GM12878 (cell line): Measurements from ENCODE around the gene CPNE4. TPM values are rescaled to one million over a fixed set of nuclear protein-coding genes. Genes with fewer than 3 reads are reported as not detected.

Experiments
- ATAC-seq: fragments of 200-7000 bp; cut with Tn5 transposase; 3 replicates; pipeline ENCODE4 v1.9.1; 2020; ENCODE audit warnings: mild to moderate bottlenecking, moderate library complexity
- BruUV-seq: library from RNA; stranded (reverse); fragments of 400-500 nt; replicated peaks from 2 replicates; lab custom pipeline; 2021; lab: Mats Ljungman, UMichigan
- CTCF ChIA-PET: fragments of 300-600 bp; sonication (Branson Sonifier 250); formaldehyde crosslinking; extraction: SDS; loops from one replicate; lab custom pipeline; 2021; ENCODE audit warnings: inconsistent platforms; lab: Yijun Ruan, JAX
- POLR2A ChIA-PET: fragments of 350-600 bp; formaldehyde crosslinking; extraction: SDS; loops from one replicate; lab custom pipeline; 2021; ENCODE audit warnings: inconsistent platforms; lab: Charles Lee
- RAD21 ChIA-PET: fragments of 300-600 bp; sonication (Branson Sonifier 250); formaldehyde crosslinking; loops from one replicate; lab custom pipeline; 2023; ENCODE audit warnings: antibody characterized with exemption; ENCODE audit not compliant: unreplicated experiment; lab: Charles Lee
- SMC1A ChIA-PET: fragments of 300-600 bp; sonication (Branson Sonifier 250); formaldehyde crosslinking; loops from one replicate; lab custom pipeline; 2023; ENCODE audit not compliant: unreplicated experiment, uncharacterized antibody; lab: Charles Lee
- DNase-seq: peaks from one replicate; pipeline ENCODE4 v3.0.0-alpha.2; 2011; ENCODE audit warnings: low read depth, low spot score
- FAIRE-seq: peaks from 3 replicates; lab custom pipeline; 2011; peaks lifted over from hg19 to GRCh38; lab: Jason Lieb, UNC
- H2AFZ ChIP-seq: 2 replicates; pipeline ENCODE4 v1.6.0; 2011; ENCODE audit warnings: low read depth, low read length, control low read depth; ENCODE audit not compliant: control insufficient read depth
- H3K27ac ChIP-seq: 2 replicates; pipeline ENCODE4 v1.5.1; 2011; ENCODE audit warnings: control low read depth; ENCODE audit not compliant: control insufficient read depth, insufficient read depth
- H3K27me3 ChIP-seq, 2 experiments: replicated peaks in 1 of 2; 2 replicates each; pipeline versions ENCODE4 v1.6.0 to v1.6.1; 2011; ENCODE audit warnings: low read length in 1 of 2; ENCODE audit not compliant: control insufficient read depth in 2 of 2, insufficient read depth in 2 of 2
- H3K36me3 ChIP-seq, 2 experiments: 2 replicates each; pipeline ENCODE4 v1.5.1; 2011; ENCODE audit warnings: low read length in 1 of 2; ENCODE audit not compliant: control insufficient read depth in 2 of 2, insufficient read depth in 2 of 2
- H3K4me1 ChIP-seq: 2 replicates; pipeline ENCODE4 v1.6.1; 2011; ENCODE audit warnings: mild to moderate bottlenecking, low read length, moderate library complexity, mixed read lengths; ENCODE audit not compliant: control insufficient read depth, insufficient read depth
- H3K4me2 ChIP-seq: 2 replicates; pipeline ENCODE4 v1.6.0; 2011; ENCODE audit warnings: control low read depth; ENCODE audit not compliant: control insufficient read depth, insufficient read depth
- H3K4me3 ChIP-seq: fragments of 200-600 bp; sonication (generic); 2 replicates; pipeline ENCODE4 v1.5.1; 2016
- H3K79me2 ChIP-seq: 2 replicates; pipeline ENCODE4 v1.6.0; 2011; ENCODE audit warnings: low read length; ENCODE audit not compliant: control insufficient read depth, insufficient read depth
- H3K9ac ChIP-seq: 2 replicates; pipeline ENCODE4 v1.8.0; 2011; ENCODE audit warnings: low read length, control low read depth, mixed read lengths; ENCODE audit not compliant: control insufficient read depth, insufficient read depth
- H3K9me3 ChIP-seq: replicated peaks from 3 replicates; pipeline ENCODE4 v1.5.1; 2011; ENCODE audit warnings: mild to moderate bottlenecking, low read length; ENCODE audit not compliant: control insufficient read depth, insufficient read depth
- H4K20me1 ChIP-seq: 2 replicates; pipeline ENCODE4 v1.6.0; 2011; ENCODE audit not compliant: control insufficient read depth, insufficient read depth
- ESRRA ChIP-seq: IDR thresholded peaks from 2 replicates; pipeline ENCODE4 v1.6.1; 2012; ENCODE audit warnings: mild to moderate bottlenecking, low read length, improper control_type of control experiment
- EZH2 ChIP-seq: IDR thresholded peaks from 2 replicates; pipeline ENCODE4 v1.6.1; 2012; ENCODE audit warnings: low read depth, mild to moderate bottlenecking, control low read depth, inconsistent platforms, low read length, borderline replicate concordance; ENCODE audit not compliant: control insufficient read depth
- FOS ChIP-seq: IDR thresholded peaks from 3 replicates; pipeline ENCODE4 v1.6.1; 2011; ENCODE audit warnings: borderline replicate concordance; ENCODE audit not compliant: insufficient read length; ENCODE audit errors: extremely low read depth
- FOXM1 ChIP-seq: IDR thresholded peaks from 2 replicates; pipeline ENCODE4 v1.6.1; 2012; ENCODE audit warnings: low read depth, mild to moderate bottlenecking, inconsistent platforms, low read length, moderate library complexity
- MAX ChIP-seq: IDR thresholded peaks from 2 replicates; pipeline ENCODE4 v1.6.1; 2012; ENCODE audit warnings: low read depth, low read length, improper control_type of control experiment
- NR2C1 ChIP-seq: fragments of 450-650 bp; IDR thresholded peaks from 2 replicates; pipeline ENCODE4 v1.6.1; 2017; ENCODE audit warnings: antibody characterized with exemption, mild to moderate bottlenecking, moderate library complexity
- NRF1 ChIP-seq: conservative IDR thresholded peaks from 2 replicates; pipeline ENCODE4 v1.6.1; 2011; ENCODE audit warnings: mild to moderate bottlenecking, low read depth, low read length, improper control_type of control experiment
- POLR2A ChIP-seq: IDR thresholded peaks from 2 replicates; pipeline ENCODE4 v1.6.1; 2011; ENCODE audit warnings: low read depth, mild to moderate bottlenecking, low read length
- RAD51 ChIP-seq: fragments of 450-650 bp; IDR thresholded peaks from 2 replicates; pipeline ENCODE4 v1.6.1; 2016; ENCODE audit warnings: moderate library complexity, mild to moderate bottlenecking, inconsistent platforms
- REST ChIP-seq: IDR thresholded peaks from 2 replicates; pipeline ENCODE4 v1.6.1; 2012; ENCODE audit warnings: mild to moderate bottlenecking, low read depth, low read length
- STAT3 ChIP-seq: IDR thresholded peaks from 2 replicates; pipeline ENCODE4 v1.6.1; 2011; ENCODE audit warnings: low read depth, low read length, improper control_type of control experiment
- TBL1XR1 ChIP-seq: IDR thresholded peaks from 2 replicates; pipeline ENCODE4 v1.6.1; 2012; ENCODE audit warnings: low read depth, low read length, improper control_type of control experiment
- YY1 ChIP-seq: IDR thresholded peaks from 2 replicates; pipeline ENCODE4 v1.6.1; 2011; ENCODE audit warnings: low read depth, mild to moderate bottlenecking, low read length
- WGBS: methylation state at CpG from one replicate; pipeline ENCODE4 v1.1.6; 2016; ENCODE audit warnings: low lambda C conversion rate; ENCODE audit not compliant: insufficient replicate concordance, insufficient coverage; ENCODE audit errors: missing lambda C conversion rate; 5-methylcytosine and 5-hydroxymethylcytosine counted together
- in situ Hi-C: fragments of 300-500 bp; cut with MboI; formaldehyde crosslinking; loops from 9 replicates; pipeline ENCODE4 v1.14.3; 2018; ENCODE audit warnings: mixed read lengths
- intact Hi-C: fragments of 100-400 bp; cut with micrococcal nuclease; formaldehyde crosslinking; loops from one replicate; pipeline ENCODE4 v1.14.2; 2022; ENCODE audit not compliant: unreplicated experiment
- polyA plus RNA-seq, 11 experiments: library from polyadenylated mRNA; depleted of rRNA in 4 of 11; unstranded in 6 of 11; stranded (reverse) in 5 of 11; fragments of >200 nt; fragmentation: Nextera tagmentation in 4 of 11; fragmentation: Illumina TruSeq in 1 of 11; extraction: Ambion mirVana in 4 of 11; extraction: Trizol in 1 of 11; gene quantifications; 1 replicate in 1 of 11; 2 replicates in 10 of 11; pipeline versions ENCODE4 v1.2.1 to v1.2.3, GENCODE V29; 2011 to 2016; ENCODE audit warnings: inconsistent platforms in 2 of 11, missing spikeins in 2 of 11, low read depth in 1 of 11
- total RNA-seq, 4 experiments: library from RNA; depleted of rRNA in 3 of 4; stranded (reverse); fragments of >200 nt in 3 of 4; fragmentation: Illumina TruSeq in 1 of 4; extraction: Trizol in 1 of 4; gene quantifications; 2 replicates each; pipeline versions ENCODE4 v1.2.1 to v1.2.3, GENCODE V29; 2013 to 2021
- TF ChIP-seq, protein P1 (sequence below): fragments of 450-650 bp; IDR thresholded peaks from 2 replicates; pipeline ENCODE4 v1.6.1; 2017; ENCODE audit warnings: borderline replicate concordance
- TF ChIP-seq, protein P2 (sequence below): fragments of 450-650 bp; IDR thresholded peaks from 2 replicates; pipeline ENCODE4 v1.6.1; 2018; ENCODE audit warnings: mild to moderate bottlenecking, low read depth, moderate library complexity; ENCODE audit not compliant: partially characterized antibody
- TF ChIP-seq, protein P3 (sequence below): IDR thresholded peaks from 2 replicates; pipeline ENCODE4 v1.6.1; 2011; ENCODE audit warnings: borderline replicate concordance, low read depth, mild to moderate bottlenecking, moderate library complexity, low read length; ENCODE audit not compliant: insufficient read depth, poor library complexity, severe bottlenecking

Gene CPNE4
- total and polyA plus RNA-seq, 10 of the 15 experiments (the other 5 are each of a cell fraction or from before 2014, with no cell fraction given) = 0.17 to 1.9 (median 0.48) TPM; not detected in 1

- ChIA-PET RAD21 (no interaction called here), SMC1A (no interaction called here), CTCF (no interaction called here), POLR2A (no interaction called here)
- BruUV-seq = no TSS peak
- Histone ChIP-seq H3K36me3 (no peaks in the 10 kb centered on the region), H3K9me3 (no peaks in the 10 kb centered on the region), H4K20me1 (no peaks in the 10 kb centered on the region), H3K4me3 (no peak overlapping the region), H3K4me2 (no peak overlapping the region), H3K27me3 (no peaks in the 10 kb centered on the region), H3K27ac (no peak overlapping the region), H2AFZ (no peak overlapping the region), H3K9ac (no peak overlapping the region), H3K4me1 (no peaks in the 10 kb centered on the region), H3K79me2 (no peaks in the 10 kb centered on the region)
- intact Hi-C loops (no loop called here), in situ Hi-C loops (no loop called here)
- 11% methylated on average over 3 of the region's 3 CpGs for WGBS
- FAIRE-seq = no peak
- no peak for DNase-seq
- no peak for ATAC-seq
- no peak for TF ChIP-seq EZH2
- TF ChIP-seq FOS = no peak
- TF ChIP-seq NRF1 = no peak
- TF ChIP-seq NR2C1 = no peak
- no peak for TF ChIP-seq ESRRA
- no peak for TF ChIP-seq STAT3
- TF ChIP-seq, protein P1, sequence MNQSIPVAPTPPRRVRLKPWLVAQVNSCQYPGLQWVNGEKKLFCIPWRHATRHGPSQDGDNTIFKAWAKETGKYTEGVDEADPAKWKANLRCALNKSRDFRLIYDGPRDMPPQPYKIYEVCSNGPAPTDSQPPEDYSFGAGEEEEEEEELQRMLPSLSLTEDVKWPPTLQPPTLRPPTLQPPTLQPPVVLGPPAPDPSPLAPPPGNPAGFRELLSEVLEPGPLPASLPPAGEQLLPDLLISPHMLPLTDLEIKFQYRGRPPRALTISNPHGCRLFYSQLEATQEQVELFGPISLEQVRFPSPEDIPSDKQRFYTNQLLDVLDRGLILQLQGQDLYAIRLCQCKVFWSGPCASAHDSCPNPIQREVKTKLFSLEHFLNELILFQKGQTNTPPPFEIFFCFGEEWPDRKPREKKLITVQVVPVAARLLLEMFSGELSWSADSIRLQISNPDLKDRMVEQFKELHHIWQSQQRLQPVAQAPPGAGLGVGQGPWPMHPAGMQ = no peak
- TF ChIP-seq RAD51 = no peak
- no peak for TF ChIP-seq TBL1XR1
- TF ChIP-seq MAX = no peak
- TF ChIP-seq FOXM1 = no peak
- no peak for TF ChIP-seq YY1
- TF ChIP-seq, protein P2, sequence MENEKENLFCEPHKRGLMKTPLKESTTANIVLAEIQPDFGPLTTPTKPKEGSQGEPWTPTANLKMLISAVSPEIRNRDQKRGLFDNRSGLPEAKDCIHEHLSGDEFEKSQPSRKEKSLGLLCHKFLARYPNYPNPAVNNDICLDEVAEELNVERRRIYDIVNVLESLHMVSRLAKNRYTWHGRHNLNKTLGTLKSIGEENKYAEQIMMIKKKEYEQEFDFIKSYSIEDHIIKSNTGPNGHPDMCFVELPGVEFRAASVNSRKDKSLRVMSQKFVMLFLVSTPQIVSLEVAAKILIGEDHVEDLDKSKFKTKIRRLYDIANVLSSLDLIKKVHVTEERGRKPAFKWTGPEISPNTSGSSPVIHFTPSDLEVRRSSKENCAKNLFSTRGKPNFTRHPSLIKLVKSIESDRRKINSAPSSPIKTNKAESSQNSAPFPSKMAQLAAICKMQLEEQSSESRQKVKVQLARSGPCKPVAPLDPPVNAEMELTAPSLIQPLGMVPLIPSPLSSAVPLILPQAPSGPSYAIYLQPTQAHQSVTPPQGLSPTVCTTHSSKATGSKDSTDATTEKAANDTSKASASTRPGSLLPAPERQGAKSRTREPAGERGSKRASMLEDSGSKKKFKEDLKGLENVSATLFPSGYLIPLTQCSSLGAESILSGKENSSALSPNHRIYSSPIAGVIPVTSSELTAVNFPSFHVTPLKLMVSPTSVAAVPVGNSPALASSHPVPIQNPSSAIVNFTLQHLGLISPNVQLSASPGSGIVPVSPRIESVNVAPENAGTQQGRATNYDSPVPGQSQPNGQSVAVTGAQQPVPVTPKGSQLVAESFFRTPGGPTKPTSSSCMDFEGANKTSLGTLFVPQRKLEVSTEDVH = no peak
- no peak for TF ChIP-seq POLR2A
- no peak for TF ChIP-seq REST
- TF ChIP-seq, protein P3, sequence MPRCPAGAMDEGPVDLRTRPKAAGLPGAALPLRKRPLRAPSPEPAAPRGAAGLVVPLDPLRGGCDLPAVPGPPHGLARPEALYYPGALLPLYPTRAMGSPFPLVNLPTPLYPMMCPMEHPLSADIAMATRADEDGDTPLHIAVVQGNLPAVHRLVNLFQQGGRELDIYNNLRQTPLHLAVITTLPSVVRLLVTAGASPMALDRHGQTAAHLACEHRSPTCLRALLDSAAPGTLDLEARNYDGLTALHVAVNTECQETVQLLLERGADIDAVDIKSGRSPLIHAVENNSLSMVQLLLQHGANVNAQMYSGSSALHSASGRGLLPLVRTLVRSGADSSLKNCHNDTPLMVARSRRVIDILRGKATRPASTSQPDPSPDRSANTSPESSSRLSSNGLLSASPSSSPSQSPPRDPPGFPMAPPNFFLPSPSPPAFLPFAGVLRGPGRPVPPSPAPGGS = no peak
These were observed 38.9 kb downstream of the CPNE4 start for GRCh38 chr3:131995891-131996290.
